ENCODE results near the gene WASF3. TPM values are rescaled to one million over a fixed set of nuclear protein-coding genes. Genes with fewer than 3 reads are reported as not detected.

WASF3 gene
- total and polyA plus RNA-seq, 10 of the 15 experiments (the other 5 are each of a cell fraction or from before 2014, with no cell fraction given) = under 0.01 to 0.10 (median 0.01) TPM; not detected in 7

DNA sequence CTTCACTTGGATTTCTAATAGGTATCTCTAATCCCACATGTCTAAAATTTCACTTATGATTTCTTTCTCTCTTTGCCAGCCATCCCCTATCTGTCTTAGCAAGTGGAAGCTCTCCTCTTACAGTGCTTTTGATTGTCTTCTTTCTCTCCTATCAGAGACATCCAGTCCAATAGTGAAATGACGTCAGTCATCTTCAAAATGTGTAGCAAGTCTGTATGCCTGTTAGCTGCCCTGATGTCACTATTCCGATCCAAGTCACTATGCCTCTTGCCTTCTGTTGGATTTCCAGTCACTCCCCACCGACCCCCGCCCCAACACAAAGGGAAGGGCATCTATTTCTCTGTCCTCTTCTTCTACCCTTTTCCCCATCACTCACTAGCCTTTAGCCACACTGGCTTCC, 96.4 kb downstream of the WASF3 start (continued):
- TF ChIP-seq, protein P1, sequence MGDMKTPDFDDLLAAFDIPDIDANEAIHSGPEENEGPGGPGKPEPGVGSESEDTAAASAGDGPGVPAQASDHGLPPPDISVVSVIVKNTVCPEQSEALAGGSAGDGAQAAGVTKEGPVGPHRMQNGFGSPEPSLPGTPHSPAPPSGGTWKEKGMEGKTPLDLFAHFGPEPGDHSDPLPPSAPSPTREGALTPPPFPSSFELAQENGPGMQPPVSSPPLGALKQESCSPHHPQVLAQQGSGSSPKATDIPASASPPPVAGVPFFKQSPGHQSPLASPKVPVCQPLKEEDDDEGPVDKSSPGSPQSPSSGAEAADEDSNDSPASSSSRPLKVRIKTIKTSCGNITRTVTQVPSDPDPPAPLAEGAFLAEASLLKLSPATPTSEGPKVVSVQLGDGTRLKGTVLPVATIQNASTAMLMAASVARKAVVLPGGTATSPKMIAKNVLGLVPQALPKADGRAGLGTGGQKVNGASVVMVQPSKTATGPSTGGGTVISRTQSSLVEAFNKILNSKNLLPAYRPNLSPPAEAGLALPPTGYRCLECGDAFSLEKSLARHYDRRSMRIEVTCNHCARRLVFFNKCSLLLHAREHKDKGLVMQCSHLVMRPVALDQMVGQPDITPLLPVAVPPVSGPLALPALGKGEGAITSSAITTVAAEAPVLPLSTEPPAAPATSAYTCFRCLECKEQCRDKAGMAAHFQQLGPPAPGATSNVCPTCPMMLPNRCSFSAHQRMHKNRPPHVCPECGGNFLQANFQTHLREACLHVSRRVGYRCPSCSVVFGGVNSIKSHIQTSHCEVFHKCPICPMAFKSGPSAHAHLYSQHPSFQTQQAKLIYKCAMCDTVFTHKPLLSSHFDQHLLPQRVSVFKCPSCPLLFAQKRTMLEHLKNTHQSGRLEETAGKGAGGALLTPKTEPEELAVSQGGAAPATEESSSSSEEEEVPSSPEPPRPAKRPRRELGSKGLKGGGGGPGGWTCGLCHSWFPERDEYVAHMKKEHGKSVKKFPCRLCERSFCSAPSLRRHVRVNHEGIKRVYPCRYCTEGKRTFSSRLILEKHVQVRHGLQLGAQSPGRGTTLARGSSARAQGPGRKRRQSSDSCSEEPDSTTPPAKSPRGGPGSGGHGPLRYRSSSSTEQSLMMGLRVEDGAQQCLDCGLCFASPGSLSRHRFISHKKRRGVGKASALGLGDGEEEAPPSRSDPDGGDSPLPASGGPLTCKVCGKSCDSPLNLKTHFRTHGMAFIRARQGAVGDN (IDR thresholded peaks at IDR 0.05) = no peak
- TF ChIP-seq HDAC6 (IDR thresholded peaks at IDR 0.05; ENCODE audit: unreplicated experiment) (no peak), TCF3 (IDR thresholded peaks at IDR 0.05; ENCODE audit: borderline replicate concordance, insufficient read depth, low read depth, low read length) (no peak), PAX5 (IDR thresholded peaks at IDR 0.05; ENCODE audit: borderline replicate concordance, low read depth, low read length) (no peak), RUNX3 (IDR thresholded peaks at IDR 0.05; ENCODE audit: low read length) (no peak)

DNA sequence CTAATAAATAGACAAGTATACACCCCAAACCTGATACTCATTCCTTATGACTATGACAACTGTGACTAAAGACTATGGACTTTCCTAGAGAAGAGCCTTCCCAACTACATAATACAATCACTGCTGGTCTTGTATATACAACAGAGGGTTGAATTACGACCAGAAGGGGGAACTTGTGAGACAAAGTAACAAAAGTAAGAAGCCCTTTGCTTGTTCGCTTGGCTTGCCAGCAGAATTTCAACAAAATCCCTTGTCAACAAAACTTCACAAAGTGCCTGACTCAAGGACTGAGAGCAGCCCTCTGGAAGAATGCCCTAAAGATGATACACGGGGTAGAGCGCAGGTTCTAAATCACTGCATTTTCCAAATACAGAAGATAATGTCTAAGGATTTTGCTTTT, 99.4 kb downstream of the WASF3 start:
- H3K4me3 ChIP-seq = no peak overlapping the region
- no peak for FAIRE-seq

More for the DNA sequence above, 99.4 kb downstream of the WASF3 start:
- Histone ChIP-seq H3K9me3 (replicated peaks; ENCODE audit: control insufficient read depth, insufficient read depth, low read length) (no peaks in the 10 kb centered on the region), H3K79me2 (ENCODE audit: control insufficient read depth, insufficient read depth, low read length) (no peaks in the 10 kb centered on the region), H4K20me1 (ENCODE audit: control insufficient read depth, insufficient read depth) (no peaks in the 10 kb centered on the region), H3K27me3 (replicated peaks in 1 of 2; ENCODE audit: control insufficient read depth in 2 of 2, insufficient read depth in 2 of 2, low read length in 1 of 2) (0 out of 4 replicates have a peak, but pooled peaks cover 0 to 1% of the 10 kb centered on the region in 2 experiments), H3K4me1 (ENCODE audit: control insufficient read depth, insufficient read depth, low read length) (no peaks in the 10 kb centered on the region), H3K4me2 (ENCODE audit: control insufficient read depth, insufficient read depth) (no peak overlapping the region), H3K27ac (ENCODE audit: control insufficient read depth, insufficient read depth) (no peak overlapping the region), H3K9ac (ENCODE audit: control insufficient read depth, insufficient read depth, low read length) (no peak overlapping the region), H2AFZ (ENCODE audit: control insufficient read depth, low read depth, low read length) (no peak overlapping the region), H3K36me3 (ENCODE audit: control insufficient read depth in 2 of 2, insufficient read depth in 2 of 2, low read length in 1 of 2) (no peaks in the 10 kb centered on the region)
- ChIA-PET SMC1A (ENCODE audit: uncharacterized antibody, unreplicated experiment) (no interaction called here), POLR2A (no interaction called here), RAD21 (ENCODE audit: unreplicated experiment) (no interaction called here), CTCF (interaction anchor here (0.8 to 2.1 kb wide), 3 partner anchors 42 to 1081 kb away, joined by 3 to 7 read pairs (median 4); no protein-coding TSS in a partner anchor)
- WGBS (ENCODE audit: insufficient coverage, insufficient replicate concordance, low lambda C conversion rate, missing lambda C conversion rate) = 59% methylated on average over 4 of the region's 4 CpGs
- no TSS peak for BruUV-seq (replicated peaks)
- ATAC-seq (no peak), DNase-seq (ENCODE audit: low read depth, low spot score) (no peak)
- in situ Hi-C loops (cut with MboI) (no loop called here), intact Hi-C loops (cut with micrococcal nuclease; ENCODE audit: unreplicated experiment) (no loop called here)
- TF ChIP-seq, protein P2, sequence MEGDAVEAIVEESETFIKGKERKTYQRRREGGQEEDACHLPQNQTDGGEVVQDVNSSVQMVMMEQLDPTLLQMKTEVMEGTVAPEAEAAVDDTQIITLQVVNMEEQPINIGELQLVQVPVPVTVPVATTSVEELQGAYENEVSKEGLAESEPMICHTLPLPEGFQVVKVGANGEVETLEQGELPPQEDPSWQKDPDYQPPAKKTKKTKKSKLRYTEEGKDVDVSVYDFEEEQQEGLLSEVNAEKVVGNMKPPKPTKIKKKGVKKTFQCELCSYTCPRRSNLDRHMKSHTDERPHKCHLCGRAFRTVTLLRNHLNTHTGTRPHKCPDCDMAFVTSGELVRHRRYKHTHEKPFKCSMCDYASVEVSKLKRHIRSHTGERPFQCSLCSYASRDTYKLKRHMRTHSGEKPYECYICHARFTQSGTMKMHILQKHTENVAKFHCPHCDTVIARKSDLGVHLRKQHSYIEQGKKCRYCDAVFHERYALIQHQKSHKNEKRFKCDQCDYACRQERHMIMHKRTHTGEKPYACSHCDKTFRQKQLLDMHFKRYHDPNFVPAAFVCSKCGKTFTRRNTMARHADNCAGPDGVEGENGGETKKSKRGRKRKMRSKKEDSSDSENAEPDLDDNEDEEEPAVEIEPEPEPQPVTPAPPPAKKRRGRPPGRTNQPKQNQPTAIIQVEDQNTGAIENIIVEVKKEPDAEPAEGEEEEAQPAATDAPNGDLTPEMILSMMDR (IDR thresholded peaks at IDR 0.05 in 2 of 3, conservative IDR thresholded peaks at IDR 0.05 in 1 of 3; ENCODE audit: control insufficient read depth in 2 of 3, extremely low read depth in 1 of 3, insufficient read depth in 1 of 3, low read depth in 3 of 3, low read length in 3 of 3) = peak in 2 of 3 experiments; percentile 7 to 10; a peak in 1 of 6 replicates
- no peak for TF ChIP-seq TCF12 (IDR thresholded peaks at IDR 0.05; ENCODE audit: low read depth, low read length)
